GM12878 (cell line): ENCODE measurements around the gene TMED1. TPM values are rescaled to one million over a fixed set of nuclear protein-coding genes. Genes with fewer than 3 reads are reported as not detected.

ENCODE experiments used
- ATAC-seq: fragments of 200-7000 bp; cut with Tn5 transposase; 3 replicates; pipeline ENCODE4 v1.9.1; 2020; ENCODE audit warnings: mild to moderate bottlenecking, moderate library complexity
- BruUV-seq: library from RNA; stranded (reverse); fragments of 400-500 nt; replicated peaks from 2 replicates; lab custom pipeline; 2021; lab: Mats Ljungman, UMichigan
- CTCF ChIA-PET: fragments of 300-600 bp; sonication (Branson Sonifier 250); formaldehyde crosslinking; extraction: SDS; loops from one replicate; lab custom pipeline; 2021; ENCODE audit warnings: inconsistent platforms; lab: Yijun Ruan, JAX
- POLR2A ChIA-PET: fragments of 350-600 bp; formaldehyde crosslinking; extraction: SDS; loops from one replicate; lab custom pipeline; 2021; ENCODE audit warnings: inconsistent platforms; lab: Charles Lee
- RAD21 ChIA-PET: fragments of 300-600 bp; sonication (Branson Sonifier 250); formaldehyde crosslinking; loops from one replicate; lab custom pipeline; 2023; ENCODE audit warnings: antibody characterized with exemption; ENCODE audit not compliant: unreplicated experiment; lab: Charles Lee
- SMC1A ChIA-PET: fragments of 300-600 bp; sonication (Branson Sonifier 250); formaldehyde crosslinking; loops from one replicate; lab custom pipeline; 2023; ENCODE audit not compliant: unreplicated experiment, uncharacterized antibody; lab: Charles Lee
- DNase-seq: peaks from one replicate; pipeline ENCODE4 v3.0.0-alpha.2; 2011; ENCODE audit warnings: low read depth, low spot score
- FAIRE-seq: peaks from 3 replicates; lab custom pipeline; 2011; peaks lifted over from hg19 to GRCh38; lab: Jason Lieb, UNC
- H2AFZ ChIP-seq: 2 replicates; pipeline ENCODE4 v1.6.0; 2011; ENCODE audit warnings: low read depth, low read length, control low read depth; ENCODE audit not compliant: control insufficient read depth
- H3K27ac ChIP-seq: 2 replicates; pipeline ENCODE4 v1.5.1; 2011; ENCODE audit warnings: control low read depth; ENCODE audit not compliant: control insufficient read depth, insufficient read depth
- H3K27me3 ChIP-seq, 2 experiments: replicated peaks in 1 of 2; 2 replicates each; pipeline versions ENCODE4 v1.6.0 to v1.6.1; 2011; ENCODE audit warnings: low read length in 1 of 2; ENCODE audit not compliant: control insufficient read depth in 2 of 2, insufficient read depth in 2 of 2
- H3K36me3 ChIP-seq, 2 experiments: 2 replicates each; pipeline ENCODE4 v1.5.1; 2011; ENCODE audit warnings: low read length in 1 of 2; ENCODE audit not compliant: control insufficient read depth in 2 of 2, insufficient read depth in 2 of 2
- H3K4me1 ChIP-seq: 2 replicates; pipeline ENCODE4 v1.6.1; 2011; ENCODE audit warnings: mild to moderate bottlenecking, low read length, moderate library complexity, mixed read lengths; ENCODE audit not compliant: control insufficient read depth, insufficient read depth
- H3K4me2 ChIP-seq: 2 replicates; pipeline ENCODE4 v1.6.0; 2011; ENCODE audit warnings: control low read depth; ENCODE audit not compliant: control insufficient read depth, insufficient read depth
- H3K4me3 ChIP-seq: fragments of 200-600 bp; sonication (generic); 2 replicates; pipeline ENCODE4 v1.5.1; 2016
- H3K79me2 ChIP-seq: 2 replicates; pipeline ENCODE4 v1.6.0; 2011; ENCODE audit warnings: low read length; ENCODE audit not compliant: control insufficient read depth, insufficient read depth
- H3K9ac ChIP-seq: 2 replicates; pipeline ENCODE4 v1.8.0; 2011; ENCODE audit warnings: low read length, control low read depth, mixed read lengths; ENCODE audit not compliant: control insufficient read depth, insufficient read depth
- H3K9me3 ChIP-seq: replicated peaks from 3 replicates; pipeline ENCODE4 v1.5.1; 2011; ENCODE audit warnings: mild to moderate bottlenecking, low read length; ENCODE audit not compliant: control insufficient read depth, insufficient read depth
- H4K20me1 ChIP-seq: 2 replicates; pipeline ENCODE4 v1.6.0; 2011; ENCODE audit not compliant: control insufficient read depth, insufficient read depth
- MTA2 ChIP-seq: fragments of 450-650 bp; IDR thresholded peaks from 2 replicates; pipeline ENCODE4 v1.6.1; 2016; ENCODE audit warnings: low read depth, mild to moderate bottlenecking, moderate library complexity
- PRDM15 ChIP-seq: fragments of 450-650 bp; formaldehyde crosslinking; IDR thresholded peaks from 2 replicates; pipeline ENCODE4 v1.4.0; 2020; ENCODE audit warnings: mild to moderate bottlenecking, moderate library complexity
- RUNX3 ChIP-seq: IDR thresholded peaks from 2 replicates; pipeline ENCODE4 v1.6.1; 2012; ENCODE audit warnings: low read length, inconsistent platforms
- SPI1 ChIP-seq: IDR thresholded peaks from 2 replicates; pipeline ENCODE4 v1.6.1; 2011; ENCODE audit warnings: low read depth, mild to moderate bottlenecking, low read length, moderate library complexity, borderline replicate concordance; ENCODE audit not compliant: insufficient read depth
- whole genome bisulfite sequencing: methylation state at CpG from one replicate; pipeline ENCODE4 v1.1.6; 2016; ENCODE audit warnings: low lambda C conversion rate; ENCODE audit not compliant: insufficient replicate concordance, insufficient coverage; ENCODE audit errors: missing lambda C conversion rate; 5-methylcytosine and 5-hydroxymethylcytosine counted together
- in situ Hi-C: fragments of 300-500 bp; cut with MboI; formaldehyde crosslinking; loops from 9 replicates; pipeline ENCODE4 v1.14.3; 2018; ENCODE audit warnings: mixed read lengths
- intact Hi-C: fragments of 100-400 bp; cut with micrococcal nuclease; formaldehyde crosslinking; loops from one replicate; pipeline ENCODE4 v1.14.2; 2022; ENCODE audit not compliant: unreplicated experiment
- polyA plus RNA-seq, 11 experiments: library from polyadenylated mRNA; depleted of rRNA in 4 of 11; unstranded in 6 of 11; stranded (reverse) in 5 of 11; fragments of >200 nt; fragmentation: Nextera tagmentation in 4 of 11; fragmentation: Illumina TruSeq in 1 of 11; extraction: Ambion mirVana in 4 of 11; extraction: Trizol in 1 of 11; gene quantifications; 1 replicate in 1 of 11; 2 replicates in 10 of 11; pipeline versions ENCODE4 v1.2.1 to v1.2.3, GENCODE V29; 2011 to 2016; ENCODE audit warnings: inconsistent platforms in 2 of 11, missing spikeins in 2 of 11, low read depth in 1 of 11
- total RNA-seq, 4 experiments: library from RNA; depleted of rRNA in 3 of 4; stranded (reverse); fragments of >200 nt in 3 of 4; fragmentation: Illumina TruSeq in 1 of 4; extraction: Trizol in 1 of 4; gene quantifications; 2 replicates each; pipeline versions ENCODE4 v1.2.1 to v1.2.3, GENCODE V29; 2013 to 2021
- TF ChIP-seq, protein P1 (sequence below): fragments of 450-650 bp; IDR thresholded peaks from 2 replicates; pipeline ENCODE4 v1.6.1; 2016; ENCODE audit warnings: mild to moderate bottlenecking

TMED1 gene
- total and polyA plus RNA-seq, 10 of the 15 experiments (the other 5 are each of a cell fraction or from before 2014, with no cell fraction given) = 0.60 to 23.1 (median 12.3) TPM

- H2AFZ ChIP-seq = no peak overlapping the region; the same call in 1 of the 2 replicates
- FAIRE-seq = no peak
- POLR2A ChIA-PET = interaction anchor here (0.6 to 1.2 kb wide), 4 partner anchors 10 to 275 kb away, joined by 3 to 9 read pairs (median 4); partner anchors contain the start of gene DNM2
- TF ChIP-seq, protein P1, sequence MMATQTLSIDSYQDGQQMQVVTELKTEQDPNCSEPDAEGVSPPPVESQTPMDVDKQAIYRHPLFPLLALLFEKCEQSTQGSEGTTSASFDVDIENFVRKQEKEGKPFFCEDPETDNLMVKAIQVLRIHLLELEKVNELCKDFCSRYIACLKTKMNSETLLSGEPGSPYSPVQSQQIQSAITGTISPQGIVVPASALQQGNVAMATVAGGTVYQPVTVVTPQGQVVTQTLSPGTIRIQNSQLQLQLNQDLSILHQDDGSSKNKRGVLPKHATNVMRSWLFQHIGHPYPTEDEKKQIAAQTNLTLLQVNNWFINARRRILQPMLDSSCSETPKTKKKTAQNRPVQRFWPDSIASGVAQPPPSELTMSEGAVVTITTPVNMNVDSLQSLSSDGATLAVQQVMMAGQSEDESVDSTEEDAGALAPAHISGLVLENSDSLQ = 0 out of 2 replicates have a peak, but pooled peaks have one; percentile 14
- TF ChIP-seq PRDM15 (CRISPR knock-in tag) (no peak), SPI1 (no peak), MTA2 (no peak), RUNX3 (peak; percentile 33)
- CTCF ChIA-PET = interaction anchor here (0.6 to 3.5 kb wide), 8 partner anchors 10 to 640 kb away, joined by 3 to 20 read pairs (median 4); partner anchors contain the start of gene DNM2
- 3% methylated on average over 3 of the region's 3 CpGs for WGBS
- in situ Hi-C loops = no loop called here
- H3K9ac ChIP-seq = peak overlapping the region; percentile 77
- intact Hi-C loops = loop anchor here (2.0 to 10.0 kb wide), 3 partner anchors 51 to 687 kb away; partner anchors contain the start of genes TIMM29 and YIPF2
- BruUV-seq = TSS peak; percentile 84
- no peaks in the 10 kb centered on the region; the same call in 1 of the 2 replicates for H4K20me1 ChIP-seq
- peaks cover 90% of the 10 kb centered on the region for H3K79me2 ChIP-seq
- peak; percentile 32 for ATAC-seq
- SMC1A ChIA-PET = interaction anchor here (1.9 to 2.8 kb wide), 4 partner anchors 10 to 83 kb away, joined by 4 to 14 read pairs (median 11); no protein-coding TSS in a partner anchor
- no peaks in the 10 kb centered on the region for H3K9me3 ChIP-seq
- RAD21 ChIA-PET = interaction anchor here (0.8 to 3.4 kb wide), 4 partner anchors 9 to 90 kb away, joined by 3 to 25 read pairs (median 4); no protein-coding TSS in a partner anchor
- H3K27me3 ChIP-seq = no peaks in the 10 kb centered on the region
- DNase-seq = no peak
- H3K4me3 ChIP-seq = peak overlapping the region; percentile 60
- H3K4me1 ChIP-seq = peaks cover 57% of the 10 kb centered on the region
- H3K27ac ChIP-seq = peak overlapping the region; percentile 97
- peaks cover 7 to 16% of the 10 kb centered on the region in 2 experiments for H3K36me3 ChIP-seq
- peak overlapping the region; percentile 100 for H3K4me2 ChIP-seq
These were observed 42.2 kb upstream of the TMED1 start for GRCh38 chr19:10878253-10878652.
